Central memory CD8-positive, alpha-beta T cell (primary cell): ENCODE measurements around the gene CNKSR3.

Experiments used
- ATAC-seq: fragments of 150-1000 bp; cut with Tn5 transposase; replicated peaks from 2 replicates; pipeline ENCODE4 v1.10.0; 2022; ENCODE audit warnings: mild to moderate bottlenecking, moderate FRiP score, moderate number of reproducible peaks; ENCODE audit not compliant: poor library complexity, severe bottlenecking; ENCODE audit errors: extremely low read depth
- DNase-seq, 2 donors: peaks; one replicate each; pipeline ENCODE4 v3.0.0; 2021; ENCODE audit warnings: low spot score in 2 of 2
- H3K27ac Mint-ChIP-seq: one replicate; pipeline ENCODE4 v1.8.0; 2022; ENCODE audit warnings: low read depth, mild to moderate bottlenecking, moderate library complexity, mixed read lengths
- H3K27me3 Mint-ChIP-seq: one replicate; pipeline ENCODE4 v1.8.0; 2022; ENCODE audit warnings: mixed read lengths
- H3K36me3 Mint-ChIP-seq: one replicate; pipeline ENCODE4 v1.8.0; 2022; ENCODE audit warnings: mild to moderate bottlenecking, moderate library complexity, mixed read lengths; ENCODE audit not compliant: insufficient read depth
- H3K4me1 Mint-ChIP-seq: one replicate; pipeline ENCODE4 v1.8.0; 2022; ENCODE audit warnings: mixed read lengths
- H3K4me3 Mint-ChIP-seq: one replicate; pipeline ENCODE4 v1.8.0; 2022; ENCODE audit warnings: mild to moderate bottlenecking, moderate library complexity, mixed read lengths
- H3K9me3 Mint-ChIP-seq: one replicate; pipeline ENCODE4 v1.8.0; 2022; ENCODE audit warnings: mixed read lengths

CNKSR3 gene

DNA sequence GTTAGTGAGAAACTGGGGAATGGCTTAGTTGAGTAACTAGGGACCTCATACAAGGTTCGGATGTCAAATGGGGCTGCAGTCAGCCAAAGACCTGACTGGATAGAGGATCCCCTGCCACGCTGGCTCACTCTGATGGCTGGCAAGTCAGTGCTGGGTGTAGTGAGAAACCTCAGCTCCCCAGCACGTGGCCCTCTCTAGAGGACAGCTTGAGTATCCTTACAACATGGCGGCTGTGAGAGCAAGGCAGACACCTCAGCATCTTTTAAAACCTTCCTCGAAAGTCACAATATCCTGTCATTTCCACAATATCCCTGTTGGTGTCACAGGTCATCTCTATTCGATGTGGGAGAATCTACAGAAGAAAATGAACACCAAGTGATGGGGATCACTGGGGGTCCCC, 127.2 kb downstream of the CNKSR3 start:
- Mint-ChIP-seq H3K4me1 (no peaks in the 10 kb centered on the region), H3K9me3 (no peaks in the 10 kb centered on the region), H3K27me3 (peaks cover 38% of the 10 kb centered on the region), H3K4me3 (no peak overlapping the region), H3K27ac (no peak overlapping the region), H3K36me3 (no peaks in the 10 kb centered on the region)
- DNase-seq (no peak), ATAC-seq (no peak)

DNA sequence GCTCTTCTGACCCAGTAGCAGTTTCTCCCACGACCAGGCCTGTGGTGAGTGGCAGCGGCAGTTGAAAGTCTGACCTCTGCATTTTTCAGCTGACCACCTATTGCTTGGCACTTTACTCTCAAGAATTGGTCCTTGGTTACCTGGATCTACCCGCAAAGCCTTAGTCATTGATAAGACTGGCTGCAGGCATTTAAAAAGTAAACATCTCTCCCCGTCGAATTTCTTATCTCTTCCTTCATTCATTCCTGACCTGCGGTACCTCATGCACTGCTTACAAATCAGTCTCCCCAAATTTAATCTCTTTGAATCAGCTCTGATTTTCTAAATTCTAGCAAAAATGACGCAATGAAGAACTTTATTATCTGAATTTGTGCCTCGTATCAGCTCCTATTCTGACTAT, 127.7 kb downstream of the CNKSR3 start:
- Mint-ChIP-seq H3K36me3 (peaks cover 2% of the 10 kb centered on the region), H3K27me3 (peaks cover 40% of the 10 kb centered on the region), H3K27ac (no peak overlapping the region), H3K4me1 (no peaks in the 10 kb centered on the region), H3K9me3 (no peaks in the 10 kb centered on the region), H3K4me3 (no peak overlapping the region)
- ATAC-seq (no peak), DNase-seq (no peak)

DNA sequence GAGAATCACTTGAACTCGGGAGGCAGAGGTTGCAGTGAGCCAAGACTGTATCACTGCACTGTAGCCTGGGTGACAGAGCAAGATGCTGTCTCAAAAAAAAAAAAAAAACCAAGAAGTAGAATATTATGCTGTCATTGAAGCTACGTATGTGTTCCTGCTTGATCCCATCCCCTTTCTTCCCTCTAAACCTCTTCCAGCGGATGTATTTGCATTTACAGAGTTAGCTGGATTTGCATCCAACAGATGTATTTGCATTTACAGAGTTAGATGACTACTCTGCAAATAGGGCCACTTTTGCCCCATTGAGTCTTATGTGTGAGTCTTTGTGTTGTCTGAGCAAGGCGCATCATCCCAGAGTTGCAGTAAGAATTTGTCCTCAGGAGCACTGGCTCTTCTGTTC, 128.9 kb downstream of the CNKSR3 start:
- no peak overlapping the region for H3K4me3 Mint-ChIP-seq
- H3K36me3 Mint-ChIP-seq: peaks cover 2% of the 10 kb centered on the region
- ATAC-seq: no peak
- H3K27ac Mint-ChIP-seq: no peak overlapping the region
- H3K9me3 Mint-ChIP-seq: no peaks in the 10 kb centered on the region
- DNase-seq: no peak
- H3K27me3 Mint-ChIP-seq: peaks cover 32% of the 10 kb centered on the region
- no peaks in the 10 kb centered on the region for H3K4me1 Mint-ChIP-seq

DNA sequence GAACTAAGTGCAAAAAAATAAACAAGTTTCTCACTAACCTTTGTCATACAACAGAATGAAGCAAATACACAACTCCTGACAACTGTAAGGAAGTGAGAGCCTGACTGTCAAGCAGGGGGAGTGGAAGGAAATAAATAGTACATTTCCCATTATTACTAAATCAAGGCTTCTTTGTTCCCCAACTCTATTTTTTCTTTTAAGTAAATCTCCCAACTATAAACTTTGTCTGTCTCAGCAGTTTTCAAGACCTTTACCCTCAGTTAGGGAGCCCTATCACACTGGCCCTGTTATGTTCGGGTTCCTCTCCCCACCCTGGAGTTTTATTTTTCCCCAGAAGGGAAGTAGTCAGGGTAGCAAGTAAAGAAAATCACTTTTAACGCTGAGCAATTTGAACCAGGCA, 129.7 kb downstream of the CNKSR3 start:
- Mint-ChIP-seq H3K27me3 (peaks cover 24% of the 10 kb centered on the region), H3K4me3 (no peak overlapping the region)
- no peak for DNase-seq

DNA sequence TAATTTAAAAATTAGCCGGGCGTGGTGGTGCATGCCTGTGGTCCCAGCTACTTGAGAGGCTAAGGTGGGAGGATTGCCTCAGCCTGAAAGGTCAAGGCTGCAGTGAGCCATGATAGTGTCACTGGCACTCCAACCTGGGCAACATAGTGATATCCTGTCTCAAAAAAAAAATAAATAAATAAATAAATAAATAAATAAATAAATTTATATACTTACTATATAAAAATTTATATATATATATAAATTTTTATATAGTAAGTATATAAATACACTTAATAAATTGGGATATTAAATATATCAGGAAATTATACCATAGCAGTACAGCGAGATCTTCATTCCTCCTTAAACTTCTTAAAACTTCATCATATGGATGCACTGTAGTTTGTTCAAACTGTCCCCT, 130.9 kb downstream of the CNKSR3 start:
- peaks cover 2% of the 10 kb centered on the region for H3K36me3 Mint-ChIP-seq
- no peak overlapping the region for H3K4me3 Mint-ChIP-seq
- H3K9me3 Mint-ChIP-seq: no peaks in the 10 kb centered on the region
- DNase-seq (no peak), ATAC-seq (no peak)
- peaks cover 24% of the 10 kb centered on the region for H3K27me3 Mint-ChIP-seq
- H3K4me1 Mint-ChIP-seq: no peaks in the 10 kb centered on the region
- no peak overlapping the region for H3K27ac Mint-ChIP-seq

More for the DNA sequence above, 129.7 kb downstream of the CNKSR3 start:
- Mint-ChIP-seq H3K4me1 (no peaks in the 10 kb centered on the region), H3K36me3 (peaks cover 2% of the 10 kb centered on the region), H3K27ac (no peak overlapping the region), H3K9me3 (no peaks in the 10 kb centered on the region)
- ATAC-seq: no peak

DNA sequence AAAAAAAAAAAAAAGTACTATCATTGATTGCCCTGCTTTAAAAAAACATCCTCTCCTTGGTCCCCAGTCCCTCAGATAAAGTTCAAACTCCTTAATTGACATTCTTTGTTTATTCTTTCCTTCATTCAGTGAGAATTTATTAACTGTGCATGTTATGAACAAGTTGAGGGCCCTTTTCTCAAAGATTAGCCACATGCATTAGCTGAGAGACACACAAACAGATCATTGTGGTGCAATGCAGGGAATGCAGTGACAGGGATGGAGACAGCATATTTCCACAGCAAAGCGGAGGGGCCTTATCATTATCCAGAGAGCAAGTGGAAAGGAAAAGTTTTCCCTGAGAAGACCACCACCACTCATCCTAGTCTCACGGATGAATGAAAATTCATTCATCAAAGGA, 132.0 kb downstream of the CNKSR3 start:
- H3K27ac Mint-ChIP-seq: no peak overlapping the region
- DNase-seq (no peak), ATAC-seq (no peak)
- H3K36me3 Mint-ChIP-seq: peaks cover 3% of the 10 kb centered on the region
- no peaks in the 10 kb centered on the region for H3K9me3 Mint-ChIP-seq
- no peaks in the 10 kb centered on the region for H3K4me1 Mint-ChIP-seq
- no peak overlapping the region for H3K4me3 Mint-ChIP-seq
- H3K27me3 Mint-ChIP-seq: peaks cover 26% of the 10 kb centered on the region

DNA sequence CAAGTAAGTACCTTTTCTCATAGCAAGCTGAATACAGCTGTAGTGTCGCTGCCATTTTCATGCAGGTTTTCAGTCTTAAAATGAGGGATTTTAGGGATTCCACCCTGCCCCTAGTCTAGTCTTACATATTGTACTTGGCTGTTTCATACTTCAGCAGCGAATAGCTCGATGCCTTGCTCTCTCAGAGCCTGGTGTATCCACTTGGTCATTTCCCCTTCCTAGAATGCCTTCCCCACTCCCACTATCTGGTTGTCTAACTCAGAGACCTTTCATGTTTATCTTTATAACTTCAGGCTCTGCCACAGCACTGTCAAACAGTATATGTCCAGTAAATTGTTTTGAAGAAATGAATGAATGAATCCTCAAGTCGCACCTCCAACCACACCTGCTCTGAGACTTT, 132.8 kb downstream of the CNKSR3 start:
- H3K4me3 Mint-ChIP-seq: no peak overlapping the region
- H3K27me3 Mint-ChIP-seq: peaks cover 26% of the 10 kb centered on the region
- H3K36me3 Mint-ChIP-seq: peaks cover 3% of the 10 kb centered on the region
- ATAC-seq (no peak), DNase-seq (no peak)
- no peak overlapping the region for H3K27ac Mint-ChIP-seq
- no peaks in the 10 kb centered on the region for H3K4me1 Mint-ChIP-seq
- no peaks in the 10 kb centered on the region for H3K9me3 Mint-ChIP-seq

DNA sequence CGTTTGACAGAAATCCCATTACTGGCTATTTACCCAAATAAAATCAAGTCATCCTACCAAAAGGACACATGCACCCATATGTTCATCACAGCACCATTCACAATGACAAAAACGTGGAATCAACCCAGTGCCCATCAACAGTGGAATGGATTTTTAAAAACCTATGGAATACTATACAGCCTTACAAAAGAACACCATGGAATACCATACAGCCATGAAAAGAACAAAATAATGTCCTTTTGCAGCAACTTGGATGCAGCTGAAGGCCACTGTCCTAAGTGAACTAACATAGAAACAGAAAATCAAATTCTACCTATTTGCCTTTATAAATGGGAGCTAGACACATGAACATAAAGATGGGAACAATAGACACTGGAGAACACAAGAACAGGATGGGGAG, 136.5 kb downstream of the CNKSR3 start:
- Mint-ChIP-seq H3K4me1 (no peaks in the 10 kb centered on the region), H3K9me3 (no peaks in the 10 kb centered on the region)

DNA sequence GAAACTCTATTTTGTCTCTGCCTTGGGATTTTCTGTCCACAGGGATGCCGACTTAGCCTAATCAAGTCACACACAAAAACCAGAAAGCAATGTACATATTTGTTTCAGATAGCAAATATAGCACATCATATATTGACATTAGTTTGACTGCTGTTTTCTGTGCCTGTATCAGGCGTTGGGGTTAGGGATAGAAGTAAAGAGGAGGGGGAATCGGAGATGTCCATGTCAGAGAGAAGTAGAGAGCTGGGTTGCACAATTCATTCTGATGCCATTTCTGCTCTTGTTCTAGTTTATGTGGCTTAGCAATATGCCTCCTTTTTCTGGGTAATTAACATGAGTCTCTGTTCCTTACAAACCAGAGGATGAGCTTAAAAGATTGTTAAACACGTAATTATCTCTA, 139.2 kb downstream of the CNKSR3 start:
- ATAC-seq (no peak), DNase-seq (no peak)
- Mint-ChIP-seq H3K27ac (no peak overlapping the region), H3K9me3 (no peaks in the 10 kb centered on the region), H3K4me3 (no peak overlapping the region), H3K27me3 (peaks cover 19% of the 10 kb centered on the region), H3K4me1 (no peaks in the 10 kb centered on the region), H3K36me3 (peaks cover 2% of the 10 kb centered on the region)

More for the DNA sequence above, 136.5 kb downstream of the CNKSR3 start:
- H3K36me3 Mint-ChIP-seq: peaks cover 3% of the 10 kb centered on the region
- ATAC-seq (no peak), DNase-seq (no peak)
- H3K4me3 Mint-ChIP-seq: no peak overlapping the region
- H3K27ac Mint-ChIP-seq: no peak overlapping the region
- peaks cover 35% of the 10 kb centered on the region for H3K27me3 Mint-ChIP-seq

DNA sequence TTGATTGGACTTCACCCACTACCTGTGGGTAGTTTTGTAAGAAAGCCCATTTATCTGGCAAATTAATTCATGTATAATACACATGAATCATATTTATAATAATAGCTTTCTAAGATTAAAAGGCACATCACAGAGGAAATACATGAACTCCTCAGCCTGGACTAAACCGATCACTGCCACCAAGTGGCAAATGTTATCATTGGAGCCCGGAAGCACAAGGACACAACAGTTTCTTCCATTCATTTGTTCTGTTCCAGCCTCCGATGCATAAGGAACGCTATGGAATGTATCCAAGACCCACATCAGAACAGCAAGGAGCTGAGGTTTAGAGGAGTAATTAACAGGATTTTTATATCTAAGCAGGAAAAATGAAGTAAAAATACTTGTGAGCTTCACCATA, 139.9 kb downstream of the CNKSR3 start:
- Mint-ChIP-seq H3K4me3 (no peak overlapping the region), H3K9me3 (no peaks in the 10 kb centered on the region), H3K36me3 (peaks cover 2% of the 10 kb centered on the region), H3K27me3 (peaks cover 19% of the 10 kb centered on the region), H3K4me1 (no peaks in the 10 kb centered on the region), H3K27ac (no peak overlapping the region)
- no peak for ATAC-seq
- DNase-seq: no peak

DNA sequence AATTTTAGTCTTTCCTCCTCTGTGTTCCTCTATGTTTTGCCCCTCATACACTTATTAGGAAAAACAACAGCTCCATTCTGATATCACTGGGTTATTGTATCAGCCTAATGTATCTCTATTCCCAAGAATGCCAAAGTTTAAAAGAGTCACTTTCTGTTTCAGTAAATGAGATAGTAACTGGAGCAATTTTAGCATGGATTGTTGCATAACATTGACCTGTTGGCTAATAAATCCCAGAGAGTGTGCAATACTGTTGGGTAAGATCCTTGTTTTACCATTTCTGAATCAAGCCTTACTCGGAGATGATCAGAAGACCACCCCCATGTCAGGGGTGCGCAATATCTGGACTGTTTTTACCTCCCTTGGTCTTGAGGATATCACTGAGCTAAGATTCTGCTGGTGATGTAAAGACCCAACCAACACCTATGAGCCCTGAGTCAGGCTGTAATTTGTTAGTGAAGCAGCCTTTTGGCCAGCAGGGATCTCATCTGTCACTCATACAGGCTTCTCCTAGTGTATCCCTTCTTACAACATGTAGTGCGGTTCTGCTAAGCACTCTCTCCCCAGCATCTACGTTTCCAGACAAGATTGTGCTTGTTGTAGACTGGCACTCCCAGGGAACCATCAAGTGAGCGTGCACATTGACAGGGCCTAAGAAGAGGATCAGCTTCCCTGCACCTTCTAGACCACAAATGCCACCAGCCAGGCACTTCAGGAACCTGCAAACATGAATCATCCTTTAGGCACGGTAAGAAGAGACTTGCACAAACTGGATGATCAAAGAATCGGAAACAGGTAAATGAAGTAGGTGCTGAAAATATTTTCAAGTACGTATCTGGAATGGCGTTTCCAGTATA, 142.4 kb downstream of the CNKSR3 start:
- Mint-ChIP-seq H3K4me3 (no peak overlapping the region), H3K27ac (no peak overlapping the region), H3K36me3 (no peaks in the 10 kb centered on the region), H3K27me3 (peaks cover 26% of the 10 kb centered on the region), H3K4me1 (no peaks in the 10 kb centered on the region), H3K9me3 (no peaks in the 10 kb centered on the region)
- DNase-seq: no peak
- ATAC-seq: no peak

DNA sequence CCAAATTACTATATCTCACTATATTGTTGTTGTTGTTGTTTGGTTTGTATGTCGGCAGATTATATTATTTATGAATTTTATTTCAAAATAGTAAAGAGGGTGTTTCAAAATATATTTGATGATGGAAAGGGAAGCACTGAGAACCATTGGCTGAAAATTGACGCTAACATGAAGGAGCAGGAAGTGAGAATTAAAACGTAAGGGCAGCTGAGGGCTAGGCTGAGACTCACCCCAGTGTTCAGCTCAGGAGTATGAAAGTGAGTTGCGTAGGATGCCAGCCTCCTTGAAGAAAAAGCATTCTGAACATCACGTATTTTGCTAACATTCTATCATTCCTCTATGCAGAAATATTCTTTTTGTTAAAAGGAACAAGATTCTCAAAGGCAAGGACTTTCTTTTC, 143.1 kb downstream of the CNKSR3 start:
- H3K36me3 Mint-ChIP-seq: no peaks in the 10 kb centered on the region
- no peak for ATAC-seq
- H3K27me3 Mint-ChIP-seq: peaks cover 31% of the 10 kb centered on the region
- H3K4me3 Mint-ChIP-seq: no peak overlapping the region
- no peak overlapping the region for H3K27ac Mint-ChIP-seq
- no peaks in the 10 kb centered on the region for H3K4me1 Mint-ChIP-seq
- H3K9me3 Mint-ChIP-seq: no peaks in the 10 kb centered on the region
- DNase-seq: no peak

DNA sequence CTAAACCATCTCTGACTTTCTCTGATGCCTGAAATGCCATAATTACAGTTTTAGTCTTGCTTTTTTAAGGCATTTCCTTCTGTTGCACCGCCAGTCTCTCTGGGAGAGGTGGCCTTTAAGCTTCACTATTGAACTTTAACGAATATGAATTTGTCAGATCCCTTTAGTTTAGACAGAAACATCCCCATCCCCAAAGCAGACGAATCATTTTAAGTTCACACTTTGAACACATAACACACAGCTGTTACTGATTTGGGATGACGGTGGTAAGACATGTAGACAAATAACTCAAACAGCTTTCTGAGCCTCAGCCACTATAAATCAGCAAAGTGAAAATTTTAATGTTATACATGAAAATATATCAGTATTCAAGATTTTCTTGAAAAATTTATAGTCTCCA, 146.7 kb downstream of the CNKSR3 start:
- no peaks in the 10 kb centered on the region for H3K36me3 Mint-ChIP-seq
- H3K27me3 Mint-ChIP-seq: peaks cover 57% of the 10 kb centered on the region
- DNase-seq: no peak
- no peaks in the 10 kb centered on the region for H3K4me1 Mint-ChIP-seq
- no peak for ATAC-seq
- no peak overlapping the region for H3K4me3 Mint-ChIP-seq
- H3K27ac Mint-ChIP-seq: no peak overlapping the region
- no peaks in the 10 kb centered on the region for H3K9me3 Mint-ChIP-seq
